ENCODE results near the gene SBSN.

The SBSN gene
- 0 to 0.07 reads per million in 2 donors for total RNA-seq

GRCh38 chr19:35528218-35529038, at the start of gene SBSN:
TSS of gene SBSN (minus strand) at chr19:35528311. CDS start at chr19:35528281, 30 bp downstream.
- no peak for DNase-seq

GRCh38 chr19:35571406-35571965, 43.4 kb upstream of the SBSN start:
- DNase-seq, result no peak

GRCh38 chr19:35569281-35569781, 41.2 kb upstream of the SBSN start:
- DNase-seq, result no peak

- no peak for DNase-seq
These were observed 38.6 kb upstream of the SBSN start for GRCh38 chr19:35566738-35567137.

- no peak for DNase-seq
These were observed 37.1 kb upstream of the SBSN start for GRCh38 chr19:35565016-35565856.

GRCh38 chr19:35563207-35563829, 35.2 kb upstream of the SBSN start, which contains the start of gene ATP4A:
TSS of gene ATP4A (minus strand) at chr19:35563658. CDS start at chr19:35563629, 29 bp downstream.
- no peak for DNase-seq

- no peak for DNase-seq
These were observed 34.7 kb upstream of the SBSN start for GRCh38 chr19:35562776-35563175.

GRCh38 chr19:35562336-35562735, 34.2 kb upstream of the SBSN start:
- DNase-seq, result no peak

- no peak for DNase-seq
These were observed 33.3 kb upstream of the SBSN start for GRCh38 chr19:35561436-35561835.

- DNase-seq, result no peak
These were observed 32.6 kb upstream of the SBSN start for GRCh38 chr19:35560677-35561076.

- no peak for DNase-seq
These were observed 32.2 kb upstream of the SBSN start for GRCh38 chr19:35560271-35560670.

GRCh38 chr19:35559781-35560180, 31.7 kb upstream of the SBSN start:
- DNase-seq, result no peak

GRCh38 chr19:35559281-35559659, 31.2 kb upstream of the SBSN start:
- DNase-seq, result no peak

GRCh38 chr19:35558400-35559280, 30.5 kb upstream of the SBSN start:
- no peak for DNase-seq

GRCh38 chr19:35557539-35558399, 29.7 kb upstream of the SBSN start:
- peak in 4 of 5 experiments; percentile 18 to 55 (median 26) for DNase-seq

GRCh38 chr19:35556846-35557538, 28.9 kb upstream of the SBSN start:
- DNase-seq, result no peak

- no peak for DNase-seq
These were observed 28.0 kb upstream of the SBSN start for GRCh38 chr19:35556025-35556590.

GRCh38 chr19:35555301-35556005, 27.3 kb upstream of the SBSN start:
- no peak for DNase-seq

GRCh38 chr19:35554076-35554475, 26.0 kb upstream of the SBSN start:
- DNase-seq, result no peak
